Medulla oblongata (tissue), 1 donor: Measurements from ENCODE around the gene SEMA6A.

Experiments
- DNase-seq: peaks from one replicate; pipeline ENCODE4 v3.0.0-alpha.2; 2015; ENCODE audit errors: extremely low spot score

The SEMA6A gene

GRCh38 chr5:116576053-116576713 lies 1.6 kb upstream of the SEMA6A start:
- peak; percentile 87 for DNase-seq

GRCh38 chr5:116575326-116576052 lies 866 bp upstream of the SEMA6A start:
- DNase-seq: peak; percentile 67

- peak; percentile 47 for DNase-seq
These were observed 789 bp downstream of the SEMA6A start for GRCh38 chr5:116573702-116574366.

GRCh38 chr5:116573279-116573701 lies 1.3 kb downstream of the SEMA6A start:
- DNase-seq: peak; percentile 41

GRCh38 chr5:116572350-116573278 lies 2.0 kb downstream of the SEMA6A start:
- peak; percentile 68 for DNase-seq

GRCh38 chr5:116571568-116572349 lies 2.9 kb downstream of the SEMA6A start:
- no peak for DNase-seq

- no peak for DNase-seq
These were observed 4.6 kb downstream of the SEMA6A start for GRCh38 chr5:116569999-116570398.

GRCh38 chr5:116567106-116567505 lies 7.5 kb downstream of the SEMA6A start:
- no peak for DNase-seq

GRCh38 chr5:116566251-116566650 lies 8.4 kb downstream of the SEMA6A start:
- no peak for DNase-seq

GRCh38 chr5:116564756-116565490 lies 9.7 kb downstream of the SEMA6A start:
- no peak for DNase-seq

- DNase-seq: no peak
These were observed 10.3 kb downstream of the SEMA6A start for GRCh38 chr5:116564312-116564711.

GRCh38 chr5:116563736-116564308 lies 10.8 kb downstream of the SEMA6A start:
- DNase-seq: no peak

- DNase-seq: no peak
These were observed 12.0 kb downstream of the SEMA6A start for GRCh38 chr5:116562669-116563068.

- no peak for DNase-seq
These were observed 13.0 kb downstream of the SEMA6A start for GRCh38 chr5:116561658-116562057.

GRCh38 chr5:116559673-116560164 lies 14.9 kb downstream of the SEMA6A start:
- no peak for DNase-seq

GRCh38 chr5:116559239-116559638 lies 15.4 kb downstream of the SEMA6A start:
- DNase-seq: no peak

GRCh38 chr5:116557669-116558271 lies 16.9 kb downstream of the SEMA6A start:
- DNase-seq: peak; percentile 72

GRCh38 chr5:116554764-116555163 lies 19.9 kb downstream of the SEMA6A start:
- DNase-seq: no peak

GRCh38 chr5:116553366-116553765 lies 21.3 kb downstream of the SEMA6A start:
- DNase-seq: peak; percentile 90
